Gastrocnemius medialis (tissue), 4 donors: ENCODE measurements around the gene IQGAP1. TPM values are rescaled to one million over a fixed set of nuclear protein-coding genes. Genes with fewer than 3 reads are reported as not detected.

Source experiments
- ATAC-seq, 2 donors: fragments of 150-250 bp; one replicate each; pipeline ENCODE4 v1.9.1; 2016
- DNase-seq, 2 donors: peaks; one replicate each; pipeline ENCODE4 v3.0.0-alpha.2; 2019
- H3K27ac ChIP-seq, 4 donors: fragments of 200-600 bp; sonication (generic); 1 replicate in 1 of 4; 2 replicates in 3 of 4; pipeline ENCODE4 v1.5.1; 2016 to 2018; ENCODE audit warnings: mild to moderate bottlenecking in 2 of 4, moderate library complexity in 1 of 4
- H3K27me3 ChIP-seq, 3 donors: fragments of 200-600 bp; sonication (generic) in 2 of 3; 1 replicate in 1 of 3; 2 replicates in 2 of 3; pipeline versions ENCODE4 v1.5.1 to v1.6.0; 2016 to 2019; ENCODE audit warnings: mild to moderate bottlenecking in 1 of 3, moderate library complexity in 1 of 3
- H3K36me3 ChIP-seq, 2 donors: fragments of 200-600 bp; sonication (generic) in 1 of 2; one replicate each; pipeline ENCODE4 v1.5.1; 2017 to 2018
- H3K4me1 ChIP-seq, 2 donors: fragments of 200-600 bp; sonication (generic) in 1 of 2; one replicate each; pipeline ENCODE4 v1.5.1; 2016 to 2017; ENCODE audit warnings: mild to moderate bottlenecking in 2 of 2
- H3K4me3 ChIP-seq, 4 donors: fragments of 200-600 bp; sonication (generic) in 3 of 4; 1 replicate in 1 of 4; 2 replicates in 3 of 4; pipeline ENCODE4 v1.5.1; 2016 to 2019; ENCODE audit warnings: mild to moderate bottlenecking in 2 of 4
- H3K9me3 ChIP-seq, 3 donors: fragments of 200-600 bp; sonication (generic) in 2 of 3; 1 replicate in 1 of 3; 2 replicates in 2 of 3; pipeline ENCODE4 v1.5.1; 2016 to 2019
- CTCF ChIP-seq, 5 experiments: fragments of 450-650 bp in 3 of 5; fragments of 200-600 bp in 2 of 5; sonication (generic) in 2 of 5; IDR thresholded peaks in 4 of 5; conservative IDR thresholded peaks in 1 of 5; 1 replicate in 4 of 5; 2 replicates in 1 of 5; pipeline ENCODE4 v1.5.1; 2016 to 2019; ENCODE audit warnings: antibody characterized with exemption in 5 of 5, mild to moderate bottlenecking in 3 of 5, moderate library complexity in 3 of 5
- POLR2A ChIP-seq, 2 donors: fragments of 450-650 bp; IDR thresholded peaks; one replicate each; pipeline ENCODE4 v1.6.1; 2017; ENCODE audit warnings: antibody characterized with exemption in 2 of 2, mild to moderate bottlenecking in 2 of 2, moderate library complexity in 2 of 2
- in situ Hi-C, 4 donors: fragments of 200-750 bp; cut with MboI; loops; one replicate each; pipeline versions ENCODE4 v1.15.0 to v1.8.0; 2017; ENCODE audit warnings: low sequenced_read_pairs in 4 of 4
- intact Hi-C: fragments of 100-400 bp; cut with DNase I; formaldehyde crosslinking; loops from one replicate; pipeline ENCODE4 v1.15.1; 2023; ENCODE audit warnings: low total_unique reads
- total RNA-seq, 4 donors: library from RNA; depleted of rRNA; stranded (reverse); fragments of >200 nt; gene quantifications; one replicate each; pipeline versions ENCODE4 v1.1.0 to v1.2.3, GENCODE V29; 2016

IQGAP1 gene
- total RNA-seq, 4 donors from 2014 or later: 39.1 to 92.7 (median 59.1) TPM

- ATAC-seq: no peak
- peaks cover 0 to 14% of the 10 kb centered on the region in 2 donors for H3K36me3 ChIP-seq
- no peaks in the 10 kb centered on the region for H3K9me3 ChIP-seq
- TF ChIP-seq CTCF (IDR thresholded peaks at IDR 0.05 in 4 of 5, conservative IDR thresholded peaks at IDR 0.05 in 1 of 5) (no peak), POLR2A (IDR thresholded peaks at IDR 0.05) (no peak)
- peak overlapping the region; percentile 91 to 100 (median 96) for H3K27ac ChIP-seq
- DNase-seq: no peak
- peaks cover 95 to 98% of the 10 kb centered on the region in 2 donors for H3K4me1 ChIP-seq
- in situ Hi-C loops (no loop called here), intact Hi-C loops (no loop called here)
- no peaks in the 10 kb centered on the region for H3K27me3 ChIP-seq
- H3K4me3 ChIP-seq: peak overlapping the region; percentile 4 to 21 (median 10)
Observed at GRCh38 chr15:90394748-90395442, 6.9 kb downstream of the IQGAP1 start.

GRCh38 chr15:90396321-90396720, 8.3 kb downstream of the IQGAP1 start:
- DNase-seq (no peak), ATAC-seq (peak in 1 of 2 donors; percentile 34)
- in situ Hi-C loops: no loop called here
- peak overlapping the region; percentile 91 to 100 (median 96) for H3K27ac ChIP-seq
- no peaks in the 10 kb centered on the region for H3K9me3 ChIP-seq
- no peaks in the 10 kb centered on the region for H3K27me3 ChIP-seq
- peak overlapping the region in 3 of 4 donors; percentile 15 to 20 (median 19) for H3K4me3 ChIP-seq
- intact Hi-C loops: no loop called here
- H3K36me3 ChIP-seq: peaks cover 0 to 5% of the 10 kb centered on the region in 2 donors
- TF ChIP-seq CTCF (IDR thresholded peaks at IDR 0.05 in 4 of 5, conservative IDR thresholded peaks at IDR 0.05 in 1 of 5): no peak
- TF ChIP-seq POLR2A (IDR thresholded peaks at IDR 0.05): peak in 1 of 2 donors; percentile 45
- peaks cover 93 to 98% of the 10 kb centered on the region in 2 donors for H3K4me1 ChIP-seq

- Histone ChIP-seq H3K27me3 (no peaks in the 10 kb centered on the region), H3K9me3 (no peaks in the 10 kb centered on the region), H3K4me3 (peak overlapping the region; percentile 33 to 42 (median 40)), H3K36me3 (no peaks in the 10 kb centered on the region), H3K4me1 (peaks cover 91 to 96% of the 10 kb centered on the region in 2 donors), H3K27ac (peak overlapping the region; percentile 91 to 100 (median 96))
- no peak for TF ChIP-seq CTCF (IDR thresholded peaks at IDR 0.05 in 4 of 5, conservative IDR thresholded peaks at IDR 0.05 in 1 of 5)
- TF ChIP-seq POLR2A (IDR thresholded peaks at IDR 0.05): no peak
- intact Hi-C loops: no loop called here
- DNase-seq (no peak), ATAC-seq (peak in 1 of 2 donors; percentile 25)
- in situ Hi-C loops: no loop called here
Observed at GRCh38 chr15:90400005-90400758, 12.1 kb downstream of the IQGAP1 start.

- intact Hi-C loops: no loop called here
Observed at GRCh38 chr15:90400759-90401314, 12.8 kb downstream of the IQGAP1 start.

More at GRCh38 chr15:90400759-90401314, 12.8 kb downstream of the IQGAP1 start:
- peak; percentile 94 to 98 for ATAC-seq
- Histone ChIP-seq H3K9me3 (no peaks in the 10 kb centered on the region), H3K4me1 (peaks cover 91 to 96% of the 10 kb centered on the region in 2 donors), H3K36me3 (no peaks in the 10 kb centered on the region), H3K27me3 (no peaks in the 10 kb centered on the region), H3K4me3 (peak overlapping the region; percentile 33 to 42 (median 40)), H3K27ac (peak overlapping the region; percentile 91 to 100 (median 96))
- TF ChIP-seq CTCF (IDR thresholded peaks at IDR 0.05 in 4 of 5, conservative IDR thresholded peaks at IDR 0.05 in 1 of 5) (no peak), POLR2A (IDR thresholded peaks at IDR 0.05) (peak; percentile 13 to 72)
- peak; percentile 65 to 79 for DNase-seq
- in situ Hi-C loops: no loop called here
